ENCODE measurements around the gene SLC22A6.

The SLC22A6 gene

GRCh38 chr11:62984451-62984991 lies at the start of gene SLC22A6:
TSS of gene SLC22A6 (minus strand) at chr11:62984967. CDS start at chr11:62984690, 277 bp downstream.
- DNase-seq (ENCODE audit: extremely low spot score, insufficient read length, low read depth) (no peak), FAIRE-seq (no peak)

GRCh38 chr11:63032457-63032856 lies 47.7 kb upstream of the SLC22A6 start:
- DNase-seq (ENCODE audit: extremely low spot score, insufficient read length, low read depth) (no peak), FAIRE-seq (no peak)

GRCh38 chr11:63023841-63024648 lies 39.3 kb upstream of the SLC22A6 start:
- FAIRE-seq (peak; percentile 88), DNase-seq (ENCODE audit: extremely low spot score, insufficient read length, low read depth) (peak; percentile 65)

GRCh38 chr11:63023222-63023814 lies 38.6 kb upstream of the SLC22A6 start:
- no peak for FAIRE-seq
- DNase-seq (ENCODE audit: extremely low spot score, insufficient read length, low read depth), result no peak

GRCh38 chr11:63022441-63022840 lies 37.7 kb upstream of the SLC22A6 start:
- DNase-seq (ENCODE audit: extremely low spot score, insufficient read length, low read depth) (no peak), FAIRE-seq (no peak)

GRCh38 chr11:63020671-63021291 lies 36.0 kb upstream of the SLC22A6 start:
- DNase-seq (ENCODE audit: extremely low spot score, insufficient read length, low read depth) (no peak), FAIRE-seq (no peak)

- no peak for FAIRE-seq
Measured at GRCh38 chr11:63019506-63019905, 34.7 kb upstream of the SLC22A6 start.

GRCh38 chr11:63017306-63017974 lies 32.7 kb upstream of the SLC22A6 start:
- no peak for FAIRE-seq
- no peak for DNase-seq (ENCODE audit: extremely low spot score, insufficient read length, low read depth)

More at GRCh38 chr11:63019506-63019905, 34.7 kb upstream of the SLC22A6 start:
- DNase-seq (ENCODE audit: extremely low spot score, insufficient read length, low read depth), result no peak

GRCh38 chr11:63015521-63016215 lies 30.9 kb upstream of the SLC22A6 start, which contains the start of gene SLC22A8:
TSS of gene SLC22A8 (minus strand) at chr11:63015841. CDS start at chr11:63014958, 883 bp downstream.
- FAIRE-seq, result no peak
- no peak for DNase-seq (ENCODE audit: extremely low spot score, insufficient read length, low read depth)

- DNase-seq (ENCODE audit: extremely low spot score, insufficient read length, low read depth) (no peak), FAIRE-seq (no peak)
Measured at GRCh38 chr11:63014408-63015055, 29.8 kb upstream of the SLC22A6 start.

- no peak for DNase-seq (ENCODE audit: extremely low spot score, insufficient read length, low read depth)
- no peak for FAIRE-seq
Measured at GRCh38 chr11:63012839-63013238, 28.1 kb upstream of the SLC22A6 start.

- no peak for DNase-seq (ENCODE audit: extremely low spot score, insufficient read length, low read depth)
- FAIRE-seq, result no peak
Measured at GRCh38 chr11:63012430-63012829, 27.7 kb upstream of the SLC22A6 start.

GRCh38 chr11:63010934-63011439 lies 26.2 kb upstream of the SLC22A6 start:
- FAIRE-seq, result no peak
- DNase-seq (ENCODE audit: extremely low spot score, insufficient read length, low read depth), result no peak

- DNase-seq (ENCODE audit: extremely low spot score, insufficient read length, low read depth) (no peak), FAIRE-seq (no peak)
Measured at GRCh38 chr11:63007920-63008319, 23.2 kb upstream of the SLC22A6 start.

GRCh38 chr11:63001456-63001855 lies 16.7 kb upstream of the SLC22A6 start:
- DNase-seq (ENCODE audit: extremely low spot score, insufficient read length, low read depth), result no peak
- FAIRE-seq, result no peak

- no peak for DNase-seq (ENCODE audit: extremely low spot score, insufficient read length, low read depth)
- FAIRE-seq, result no peak
Measured at GRCh38 chr11:62999649-63000048, 14.9 kb upstream of the SLC22A6 start.

GRCh38 chr11:62999156-62999555 lies 14.4 kb upstream of the SLC22A6 start:
- FAIRE-seq, result no peak

GRCh38 chr11:62996271-62996670 lies 11.5 kb upstream of the SLC22A6 start:
- DNase-seq (ENCODE audit: extremely low spot score, insufficient read length, low read depth) (no peak), FAIRE-seq (no peak)

More at GRCh38 chr11:62999156-62999555, 14.4 kb upstream of the SLC22A6 start:
- DNase-seq (ENCODE audit: extremely low spot score, insufficient read length, low read depth), result no peak

GRCh38 chr11:62994775-62995174 lies 10.0 kb upstream of the SLC22A6 start:
- no peak for DNase-seq (ENCODE audit: extremely low spot score, insufficient read length, low read depth)
- no peak for FAIRE-seq
